ENCODE results near the gene FAM13C.
"Not testable (repeated sequence)": the region's sequence is repeated elsewhere in the genome, so short reads cannot be mapped to it uniquely, and the experiment has no call there.

The FAM13C gene

DNA sequence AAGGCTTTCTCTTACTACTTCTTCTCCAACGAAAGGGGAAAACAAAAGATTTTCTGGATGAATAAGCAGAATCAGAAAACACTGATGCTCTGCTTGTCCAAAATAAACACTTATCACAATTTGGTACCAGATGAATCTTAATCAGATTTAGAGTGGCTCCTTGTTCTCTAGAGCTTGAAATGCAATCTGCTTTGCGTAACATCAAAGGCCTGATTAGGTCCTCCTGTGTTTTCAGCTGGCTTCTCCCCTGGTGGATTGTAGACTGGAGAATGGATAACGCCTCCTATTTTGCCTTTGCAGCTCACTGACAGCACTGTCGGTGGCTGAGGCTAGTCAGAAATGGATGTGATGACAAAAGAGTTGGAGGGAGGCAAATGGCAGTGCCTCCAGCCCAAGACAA, 91.2 kb downstream of the FAM13C start:
- DNase-seq = no peak

DNA sequence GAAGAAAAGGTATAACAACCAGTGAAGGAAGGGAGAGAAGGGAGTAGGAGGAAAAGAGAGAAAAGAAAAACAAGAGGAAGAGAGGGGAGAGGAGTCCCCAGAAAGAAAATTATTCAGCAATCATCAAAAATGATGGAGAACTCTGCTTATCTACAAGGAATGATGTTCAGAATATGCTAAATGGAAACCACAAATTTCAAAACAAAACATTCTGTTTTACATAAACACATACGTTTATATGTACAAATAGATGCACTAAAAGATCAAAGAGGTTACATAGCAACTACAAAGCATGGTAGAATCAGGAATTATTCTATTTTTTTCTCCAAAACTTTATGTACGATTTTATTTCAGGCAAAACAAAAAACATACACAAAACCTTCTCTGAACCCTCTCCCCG, 91.9 kb downstream of the FAM13C start:
- no peak for DNase-seq

DNA sequence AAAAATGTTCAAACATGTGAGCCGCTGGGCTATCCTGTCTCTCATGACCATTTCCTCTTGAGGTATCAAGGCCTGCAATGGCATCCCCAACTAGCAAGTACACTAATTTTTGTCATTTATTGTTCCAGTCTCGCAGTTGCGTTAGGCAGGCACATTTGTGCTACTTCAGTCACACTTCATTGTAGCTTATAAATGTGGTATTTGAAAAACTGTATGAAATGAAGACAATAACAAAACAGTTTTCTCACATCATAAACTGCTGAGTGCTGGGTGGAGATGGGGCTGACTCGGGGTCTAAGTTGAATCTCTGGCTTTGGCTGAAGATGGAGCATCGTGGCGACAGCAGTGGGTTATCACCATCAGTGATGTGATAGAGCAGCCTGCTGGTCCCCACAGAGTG, 92.7 kb downstream of the FAM13C start:
- DNase-seq = no peak

DNA sequence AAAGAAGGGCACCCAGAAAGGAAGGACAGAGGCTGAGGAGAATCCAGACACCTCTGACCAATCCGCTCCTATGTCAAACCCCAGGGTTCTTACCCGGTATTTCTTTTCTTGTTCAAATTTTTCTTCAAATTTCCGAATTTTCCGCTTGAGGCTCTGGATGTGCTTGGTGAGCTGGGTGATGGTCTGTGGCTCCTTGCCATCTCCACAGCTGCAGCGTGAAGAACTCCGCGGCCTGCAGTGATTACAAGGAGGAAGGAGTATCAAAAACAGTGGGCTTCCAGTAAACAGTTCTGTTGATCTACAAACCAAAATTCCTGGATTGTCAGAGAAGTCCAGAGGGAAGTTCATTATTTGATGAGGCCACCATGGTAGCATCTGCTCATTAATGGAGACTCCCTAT, 93.9 kb downstream of the FAM13C start:
- no peak for DNase-seq

DNA sequence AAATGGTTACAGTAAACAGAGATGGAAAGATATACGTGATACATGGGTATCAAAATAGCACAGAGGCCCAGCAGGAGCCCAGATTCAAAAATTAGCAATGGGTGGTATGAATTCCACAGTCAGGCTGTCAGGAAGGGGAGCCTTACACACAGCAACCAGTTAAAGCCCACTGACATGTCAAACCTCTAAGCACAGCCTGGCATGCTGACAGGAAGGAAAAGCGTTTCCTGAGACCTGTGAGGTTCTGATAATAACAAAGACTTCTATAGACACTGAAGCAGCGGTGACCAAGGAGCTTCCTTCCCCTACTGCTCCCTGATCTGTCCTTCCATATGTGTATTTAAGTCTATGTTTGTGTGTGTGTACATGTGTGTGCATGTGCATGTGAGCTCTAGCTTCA, 96.0 kb downstream of the FAM13C start:
- no peak for DNase-seq

DNA sequence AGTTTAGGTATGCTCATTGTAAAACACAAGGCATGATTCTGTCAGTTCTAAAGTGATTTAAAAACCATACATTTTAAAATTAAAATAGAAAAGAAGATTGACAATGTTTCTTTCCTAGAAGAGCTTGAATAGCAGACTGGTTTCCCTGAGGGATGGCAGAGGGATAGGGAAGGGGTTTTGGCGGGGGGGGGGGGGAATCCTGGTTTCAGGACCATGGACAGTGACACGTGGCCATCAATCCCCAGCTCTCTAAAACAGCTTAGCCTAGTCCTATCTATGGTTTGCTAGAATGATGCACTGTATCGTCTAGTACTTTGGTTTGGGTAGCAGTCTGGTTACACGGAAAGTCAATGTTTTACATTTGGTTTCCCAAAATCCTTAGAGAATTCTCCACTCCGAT, 97.2 kb downstream of the FAM13C start:
- no peak for DNase-seq

DNA sequence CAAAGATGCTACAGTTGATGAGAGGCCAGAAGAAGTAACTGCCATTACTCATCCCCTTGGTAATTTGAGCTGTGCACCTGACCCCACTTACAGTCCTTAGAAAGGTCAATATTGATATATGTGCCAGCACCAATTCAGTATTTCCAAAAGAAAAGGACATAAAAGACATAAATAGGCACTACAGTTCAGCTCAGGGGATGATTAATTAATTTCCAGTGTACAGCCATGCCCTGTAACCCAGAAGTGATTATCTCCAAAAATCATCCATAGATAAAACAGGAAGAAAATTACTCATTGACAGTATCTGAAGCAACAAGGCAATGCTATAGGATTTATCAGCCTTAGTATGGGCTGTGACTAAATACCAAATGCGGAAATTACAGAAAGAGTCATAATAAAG, 103.5 kb downstream of the FAM13C start:
- no peak for DNase-seq

DNA sequence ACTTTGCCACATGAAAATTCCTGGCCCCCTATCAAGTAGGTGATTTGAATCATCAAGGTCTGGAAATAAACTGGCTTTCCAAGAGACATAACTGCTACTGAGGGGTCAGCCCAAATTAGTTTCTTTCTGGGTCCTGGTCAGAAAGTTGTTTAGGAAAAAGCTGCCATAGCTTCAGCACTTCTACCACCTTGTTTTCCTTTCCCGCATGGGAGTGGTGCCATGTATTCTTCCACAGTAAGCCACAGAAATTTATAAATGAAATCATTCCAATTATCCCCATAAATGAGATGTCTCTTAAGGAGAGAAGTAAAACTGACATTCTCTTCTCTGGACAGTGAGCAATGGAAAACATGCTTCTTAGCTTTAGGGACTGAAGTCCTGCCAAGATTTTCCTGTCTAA, 105.1 kb downstream of the FAM13C start:
- no peak for DNase-seq

DNA sequence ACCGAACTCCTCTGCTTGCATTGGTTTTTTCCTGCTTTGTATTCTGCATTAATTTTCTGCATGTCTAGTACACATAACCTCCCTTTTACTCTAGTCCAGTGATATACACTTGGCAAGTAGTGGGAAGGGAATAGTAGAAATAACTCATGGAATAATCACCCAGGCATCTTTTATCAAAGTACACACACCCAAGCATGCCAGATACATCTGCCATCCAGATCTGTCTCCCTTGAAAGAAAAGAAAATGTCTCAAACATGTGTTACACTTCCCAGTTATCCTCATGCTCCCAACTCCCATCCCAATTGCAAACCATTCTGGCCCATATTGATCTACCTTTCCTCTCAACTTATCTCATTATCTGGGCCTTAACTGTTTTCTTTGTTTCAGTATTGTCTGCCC, 106.9 kb downstream of the FAM13C start:
- no peak for DNase-seq

DNA sequence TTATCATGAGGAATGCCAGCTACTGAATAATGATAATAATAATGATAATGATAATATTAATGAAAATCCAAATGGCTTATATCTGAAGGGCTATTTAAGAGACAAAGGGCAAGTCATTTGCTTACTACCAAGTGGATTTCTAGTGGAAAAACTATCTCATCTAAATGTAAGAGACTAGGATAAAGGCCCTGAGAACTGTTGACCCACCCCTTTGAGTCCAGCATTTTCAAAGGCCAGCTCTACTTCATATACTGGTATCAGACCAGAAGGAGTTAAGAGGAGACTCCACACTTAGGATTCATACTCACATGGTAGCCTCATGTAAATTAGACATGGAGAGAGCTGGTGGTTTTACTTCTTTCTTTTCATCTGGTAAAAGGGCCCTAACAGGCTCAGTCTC, 109.9 kb downstream of the FAM13C start:
- no peak for DNase-seq

DNA sequence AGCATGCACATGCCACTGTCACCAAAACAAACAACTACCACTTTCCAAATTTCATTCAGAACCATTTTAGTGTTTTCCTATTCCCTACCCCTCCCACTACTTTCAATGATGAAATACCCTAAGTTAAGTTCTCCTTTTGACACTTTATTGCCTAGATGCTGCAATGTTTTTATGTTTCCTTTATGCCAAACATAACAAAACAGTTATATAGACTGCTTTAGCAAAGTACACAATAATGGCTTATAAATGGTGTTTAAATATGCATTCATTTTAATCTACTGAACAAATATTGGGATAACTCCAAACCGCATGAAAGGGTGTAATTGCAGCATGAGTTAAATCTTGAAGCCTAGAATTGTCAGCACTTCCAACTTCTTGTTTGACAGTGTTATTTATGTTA, 116.7 kb downstream of the FAM13C start:
- no peak for DNase-seq

DNA sequence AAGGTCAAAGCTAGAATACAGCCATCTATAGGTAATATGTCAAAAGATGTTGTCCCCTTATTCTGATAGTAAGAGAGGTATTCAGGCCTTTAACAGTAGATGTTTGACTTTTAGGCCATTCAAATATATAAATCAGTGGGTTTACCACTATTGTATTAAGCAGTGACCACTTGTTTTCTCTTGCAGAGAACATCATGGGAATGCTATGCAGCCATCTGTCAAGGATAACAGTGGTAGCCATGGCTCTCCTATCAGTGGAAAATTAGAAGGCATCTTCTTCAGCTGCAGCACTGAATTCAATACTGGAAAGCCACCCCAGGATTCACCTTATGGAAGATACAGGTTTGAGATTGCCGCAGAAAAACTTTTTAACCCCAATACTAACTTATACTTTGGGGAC, 117.5 kb downstream of the FAM13C start:
- DNase-seq = no peak

DNA sequence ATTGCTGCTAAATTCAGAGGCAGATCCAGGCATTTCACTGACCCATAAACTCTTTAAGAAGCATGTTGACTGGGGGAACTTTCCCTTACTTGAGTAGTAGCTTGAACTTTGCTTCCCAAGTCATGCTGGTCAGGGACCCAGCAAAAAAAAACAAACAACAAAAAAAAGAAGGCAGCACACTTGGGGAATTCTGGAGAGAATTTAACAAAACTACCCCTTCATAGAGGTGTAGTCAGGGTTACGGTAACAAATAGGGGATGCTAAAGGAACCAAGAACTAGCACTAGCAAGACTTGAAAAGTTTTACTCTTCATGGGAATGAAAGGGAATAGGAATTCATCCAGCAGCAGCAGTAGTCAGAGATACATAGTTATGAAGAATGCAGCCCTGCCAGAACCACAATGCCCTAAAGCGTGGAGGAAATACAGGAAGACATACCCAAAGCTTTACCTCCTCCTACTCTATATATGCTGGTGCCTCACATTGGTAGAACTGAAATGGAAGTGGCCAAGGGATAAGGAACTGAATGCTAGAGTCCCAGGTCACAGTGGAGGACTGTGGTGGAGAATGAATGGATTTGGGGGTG, 118.6 kb downstream of the FAM13C start:
- no peak for DNase-seq

DNA sequence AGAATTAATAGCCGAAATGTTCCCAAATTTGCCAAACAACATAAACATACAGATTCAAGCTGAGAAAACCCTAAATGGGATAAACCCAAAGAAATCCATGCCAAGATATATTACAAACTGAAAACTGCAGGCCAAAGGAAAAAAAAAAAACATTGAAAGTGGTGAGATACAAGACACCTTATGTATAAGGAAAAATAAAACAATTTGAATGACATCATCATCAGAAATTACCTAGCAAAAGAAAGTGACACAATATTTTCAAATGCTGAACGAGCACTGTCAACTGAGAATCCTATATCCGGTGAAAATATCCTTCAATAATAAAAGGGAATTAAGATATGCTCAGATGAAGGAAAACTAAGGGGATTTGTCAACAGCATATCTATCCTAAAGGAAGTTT, 119.4 kb downstream of the FAM13C start:
- no peak for DNase-seq

DNA sequence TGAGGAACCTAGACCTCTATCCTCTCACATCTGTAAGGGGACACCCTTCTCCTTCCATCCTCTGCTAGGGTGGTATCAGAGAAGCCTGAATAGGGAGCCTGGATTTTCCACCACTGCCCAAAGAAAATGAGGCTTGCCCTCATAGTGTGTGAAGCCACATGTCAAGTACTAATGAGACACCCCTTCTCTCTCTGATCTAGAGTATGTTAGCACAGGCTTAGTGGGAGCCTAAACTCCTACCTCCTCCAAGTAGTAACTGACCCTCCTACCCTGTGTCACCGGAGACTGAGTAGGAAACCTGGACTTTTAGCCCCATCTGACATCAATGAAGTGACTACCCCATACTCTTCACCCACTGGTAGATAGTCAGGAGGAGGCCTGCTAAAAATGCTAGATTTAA, 120.3 kb downstream of the FAM13C start:
- DNase-seq = no peak

DNA sequence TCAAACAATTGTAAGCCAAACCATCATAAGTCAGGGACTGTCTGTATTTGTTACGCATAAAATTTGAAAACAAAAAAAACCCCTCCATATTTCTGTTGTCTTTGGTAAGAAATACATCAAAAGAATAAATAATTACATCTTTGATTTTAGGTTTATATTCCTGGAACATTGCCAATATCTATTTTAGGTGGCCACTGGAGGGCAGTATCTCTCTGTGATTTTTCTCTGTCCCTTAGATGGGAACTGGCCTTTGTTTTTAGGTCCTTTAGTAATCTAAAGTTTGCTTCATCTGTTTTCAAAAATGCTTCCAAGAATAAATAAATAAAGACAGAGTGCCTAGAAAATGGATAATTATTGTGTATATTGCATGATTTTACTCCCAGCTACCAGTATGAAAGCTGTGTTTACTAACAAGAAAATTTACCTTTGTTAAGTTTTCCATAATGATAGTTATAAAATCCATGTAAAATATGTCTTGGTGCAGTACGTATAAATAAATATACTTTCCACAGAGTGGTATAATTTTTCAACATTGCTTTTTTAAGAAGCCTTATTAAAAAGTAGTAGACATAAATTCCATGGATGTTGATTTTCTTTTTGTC, 121.7 kb downstream of the FAM13C start:
- peak; percentile 4 to 34 for DNase-seq

DNA sequence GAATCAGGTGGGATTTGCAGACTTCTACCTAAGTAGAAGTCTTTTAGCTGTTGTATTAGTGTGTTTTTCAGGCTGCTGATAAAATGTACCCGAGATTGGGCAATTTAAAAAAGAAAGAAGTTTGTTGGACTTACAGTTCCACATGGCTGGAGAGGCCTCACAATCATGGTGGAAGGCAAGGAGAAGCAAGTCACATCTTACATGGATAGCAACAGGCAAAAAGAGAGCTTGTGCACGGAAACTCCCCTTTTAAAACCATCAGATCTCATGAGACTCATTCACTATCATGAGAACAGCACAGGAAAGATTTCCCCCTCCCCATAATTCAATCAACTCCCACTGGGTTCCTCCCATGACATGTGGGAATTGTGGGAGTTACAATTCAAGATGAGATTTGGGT, 123.2 kb downstream of the FAM13C start:
- not testable (repeated sequence) for DNase-seq

DNA sequence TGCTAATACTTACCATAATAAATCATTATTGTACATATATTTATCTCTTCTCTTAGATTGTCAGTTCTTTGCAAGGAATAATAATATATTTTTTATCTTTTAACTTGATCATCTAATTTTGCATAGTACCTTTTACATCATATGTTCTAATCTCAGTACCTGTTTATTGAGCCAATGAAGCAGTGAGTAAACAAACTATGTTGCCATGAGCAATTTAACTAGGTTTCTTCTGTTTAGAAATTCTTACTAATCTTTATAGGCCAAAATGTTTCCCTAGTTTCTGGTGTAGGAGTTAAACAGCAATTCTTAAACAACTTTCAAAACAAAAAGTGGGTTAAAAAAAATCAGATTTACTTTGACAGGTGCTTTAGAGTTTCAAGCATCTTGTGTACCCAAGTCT, 124.6 kb downstream of the FAM13C start:
- no peak for DNase-seq

DNA sequence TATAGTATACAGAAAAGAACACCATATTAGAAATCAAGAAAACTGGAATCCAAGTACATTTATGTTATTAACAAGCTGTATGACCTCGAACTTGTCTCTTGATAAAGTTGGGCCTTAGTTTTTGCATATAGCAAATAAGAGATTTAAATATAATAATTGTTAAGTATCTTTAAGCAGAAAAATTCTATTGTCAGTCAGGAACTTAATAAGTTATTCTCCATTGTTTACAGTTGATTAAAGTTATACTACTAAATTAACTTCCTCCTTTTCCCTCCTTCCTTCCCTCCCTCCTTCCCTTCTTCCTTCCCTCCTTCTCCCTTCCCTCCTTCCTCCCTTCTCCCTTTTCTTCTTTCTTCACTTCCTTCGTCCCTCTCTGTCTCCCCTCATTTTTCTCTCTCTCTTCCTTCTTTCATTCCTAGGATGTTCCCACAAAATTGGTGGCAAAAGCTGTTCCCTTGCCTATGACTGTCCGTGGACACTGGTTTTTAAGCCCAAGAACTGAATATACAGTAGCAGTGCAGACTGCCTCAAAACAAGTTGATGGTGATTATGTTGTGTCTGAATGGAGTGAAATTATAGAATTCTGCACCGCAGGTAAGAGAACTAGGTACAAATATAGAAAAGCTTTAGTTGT, 126.2 kb downstream of the FAM13C start:
- DNase-seq = no peak

DNA sequence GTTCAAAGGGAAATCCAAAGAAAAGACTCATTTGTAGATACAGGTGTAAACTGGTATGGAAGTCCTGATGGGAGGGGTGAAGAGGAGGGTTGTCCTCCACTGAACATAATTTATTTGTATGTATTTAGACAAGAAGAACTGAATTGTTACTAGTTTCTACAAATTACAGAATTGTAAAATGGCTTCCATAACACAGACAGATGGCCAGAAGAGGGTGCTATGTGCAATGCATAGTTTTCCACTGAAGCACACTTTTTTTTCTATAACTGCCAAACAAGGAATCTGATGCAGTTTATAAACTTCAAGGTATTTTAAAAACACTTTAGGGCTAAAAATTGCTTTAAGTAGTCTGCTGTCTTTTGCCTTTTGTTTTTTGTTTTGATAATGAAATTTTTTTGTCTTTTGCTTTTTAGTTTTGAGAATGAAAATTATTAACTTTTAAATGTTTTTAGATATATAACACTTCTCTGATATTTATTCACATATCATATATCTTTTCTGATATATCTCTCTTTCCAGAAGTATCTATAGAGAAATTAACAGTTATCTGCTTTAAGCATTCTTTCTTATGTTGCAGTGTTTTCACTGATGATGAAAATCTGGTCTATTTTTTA, 127.4 kb downstream of the FAM13C start:
- DNase-seq = peak; percentile 32 to 53

DNA sequence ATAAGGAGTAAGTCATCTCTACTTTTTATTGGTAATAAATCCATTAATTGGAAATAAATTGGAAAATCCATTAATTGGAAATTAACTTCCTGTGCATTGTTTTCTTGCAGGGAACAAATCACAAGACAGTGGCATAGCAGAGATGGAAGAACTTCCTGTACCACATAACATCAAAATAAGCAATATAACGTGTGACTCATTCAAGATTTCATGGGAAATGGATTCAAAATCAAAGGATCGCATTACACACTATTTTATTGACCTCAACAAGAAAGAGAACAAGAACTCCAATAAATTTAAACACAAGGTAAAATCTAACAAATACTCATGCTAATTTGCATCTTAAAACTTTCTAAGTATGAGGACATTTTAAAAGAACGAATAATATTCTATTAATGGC, 128.2 kb downstream of the FAM13C start:
- DNase-seq = no peak

DNA sequence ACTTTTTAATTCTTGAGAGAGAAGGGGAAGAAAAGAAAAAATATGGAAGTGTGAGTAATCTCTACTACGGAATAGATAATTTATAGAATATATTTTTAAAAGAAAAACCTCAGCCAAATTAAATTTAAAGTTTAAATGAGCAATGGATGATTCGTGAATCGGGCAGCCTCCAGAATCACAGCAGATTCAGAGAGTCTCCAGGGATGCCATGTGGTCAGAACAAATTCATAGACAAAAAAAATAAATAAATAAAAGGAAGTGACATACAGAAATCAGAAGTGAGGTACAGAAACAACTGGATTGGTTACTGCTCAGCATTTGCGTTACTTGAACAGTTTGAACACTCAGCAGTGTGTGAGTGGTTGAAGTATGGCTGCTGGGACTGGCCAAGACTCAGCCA, 132.9 kb downstream of the FAM13C start:
- no peak for DNase-seq

DNA sequence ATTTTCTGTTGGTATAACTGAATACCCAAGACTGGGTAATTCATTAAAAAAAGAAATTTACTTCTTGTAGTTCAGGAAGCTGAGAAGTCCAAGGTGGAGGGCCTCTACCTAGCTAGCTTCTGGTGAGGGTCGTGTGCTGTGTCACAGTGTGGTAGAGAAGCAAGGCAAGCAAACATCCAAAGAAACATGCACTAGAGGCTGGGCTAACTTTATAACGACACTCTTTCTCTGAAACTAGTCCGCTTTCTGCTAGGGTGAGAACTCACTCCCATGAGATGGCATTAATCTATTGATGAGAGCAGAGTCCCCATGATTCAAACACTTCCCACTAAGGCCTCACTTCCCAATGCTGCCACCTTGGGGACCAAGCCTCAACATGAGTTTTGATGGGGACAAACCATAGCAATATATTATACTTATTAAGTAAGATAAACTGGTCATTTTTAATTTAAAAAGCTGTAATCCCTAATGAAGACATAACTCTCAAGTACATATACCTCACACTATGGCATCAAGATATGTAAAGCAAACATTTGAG, 135.1 kb downstream of the FAM13C start:
- DNase-seq = no peak

DNA sequence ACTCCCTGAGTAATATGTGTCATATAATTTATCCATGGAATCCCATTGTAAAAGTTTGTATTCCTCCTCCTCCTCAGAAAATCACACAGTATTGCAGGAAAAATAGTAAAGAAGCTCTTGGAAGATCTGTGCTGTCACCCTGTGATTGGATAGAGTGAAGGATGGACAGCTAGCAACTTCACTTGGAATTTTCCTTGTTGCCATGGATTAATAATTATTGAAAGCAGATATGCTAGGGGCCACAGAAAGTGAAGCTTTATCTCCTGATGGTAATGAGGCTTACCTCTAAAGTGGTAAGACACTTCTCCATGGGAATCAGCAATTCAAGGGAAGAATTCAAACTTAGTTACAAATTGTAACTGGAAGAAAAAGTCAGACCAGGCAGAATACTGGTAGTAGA, 137.1 kb downstream of the FAM13C start:
- DNase-seq = no peak

All from AML-193 (cell line).